ENCODE data around the gene ARHGAP6. TPM values are rescaled to one million over a fixed set of nuclear protein-coding genes. Genes with fewer than 3 reads are reported as not detected.

The ARHGAP6 gene
- total and polyA plus RNA-seq, 2 of the 4 experiments (the other 2 are of a cell fraction): 1.4 to 1.8 TPM

DNA sequence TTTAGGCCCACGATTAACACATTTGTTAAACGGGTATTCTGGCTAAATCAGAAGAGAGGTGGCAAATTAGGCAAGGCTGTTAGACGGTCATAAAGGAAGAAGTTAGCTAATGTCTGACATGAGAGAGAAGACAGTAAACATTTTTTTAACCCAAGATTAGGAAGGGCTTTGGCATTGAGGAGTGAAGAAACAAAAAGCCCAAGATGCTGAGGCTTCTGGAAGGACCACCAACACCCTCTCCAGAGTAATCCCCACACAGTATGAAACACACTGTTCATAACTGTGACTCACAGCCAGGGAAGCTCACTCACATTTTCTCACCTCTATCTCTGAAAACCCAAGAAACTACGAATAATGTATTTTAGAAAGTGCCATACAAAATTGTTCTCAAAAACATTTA, 244.9 kb downstream of the ARHGAP6 start:
- Histone ChIP-seq H3K36me3 (ENCODE audit: control insufficient read depth, insufficient read depth, low read length) (no peaks in the 10 kb centered on the region), H3K23ac (ENCODE audit: low read depth, low read length) (no peak overlapping the region), H2AK5ac (ENCODE audit: low read depth, low read length) (no peak overlapping the region), H2AK9ac (replicated peaks; ENCODE audit: low read depth, low read length, poor library complexity) (no peak overlapping the region), H2BK120ac (ENCODE audit: low read depth, low read length) (no peak overlapping the region), H2BK15ac (ENCODE audit: low read depth, low read length) (no peak overlapping the region; the same call in 2 of the 3 replicates), H3K9me1 (ENCODE audit: insufficient read depth, low read length) (peaks cover 4% of the 10 kb centered on the region; the same call in 1 of the 2 replicates), H4K8ac (ENCODE audit: low read depth in 2 of 2, low read length in 2 of 2) (no peak overlapping the region; a peak in 1 of 4 replicates), H3K4me3 (ENCODE audit: insufficient read depth, low read depth, low read length) (no peak overlapping the region), H3K14ac (replicated peaks; ENCODE audit: low read depth, low read length) (no peak overlapping the region), H3K56ac (ENCODE audit: extremely low read depth, insufficient read depth, low read length) (no peak overlapping the region), H3K4me2 (ENCODE audit: low read depth, low read length) (no peak overlapping the region), H3K79me1 (ENCODE audit: low read depth in 1 of 2, low read length in 2 of 2) (peaks cover 0 to 4% of the 10 kb centered on the region in 2 experiments; a peak in 1 of 4 replicates), H4K91ac (ENCODE audit: insufficient read depth, low read depth, low read length) (no peak overlapping the region), H3K27me3 (ENCODE audit: control insufficient read depth, insufficient read depth, low read length) (no peaks in the 10 kb centered on the region), H3K18ac (ENCODE audit: low read depth, low read length) (no peak overlapping the region), H3K9me3 (ENCODE audit: control insufficient read depth, insufficient read depth, low read length) (no peaks in the 10 kb centered on the region; the same call in 1 of the 2 replicates), H3K4ac (ENCODE audit: low read depth, low read length) (no peak overlapping the region), H2BK20ac (ENCODE audit: low read depth, low read length) (no peak overlapping the region), H4K5ac (ENCODE audit: low read depth, low read length) (no peak overlapping the region), H2AFZ (replicated peaks; ENCODE audit: low read length, poor library complexity) (no peak overlapping the region), H4K20me1 (ENCODE audit: insufficient read depth, low read length) (no peaks in the 10 kb centered on the region), H2BK5ac (ENCODE audit: low read depth, low read length, poor library complexity, severe bottlenecking) (no peak overlapping the region), H3K9ac (ENCODE audit: low read depth, low read length) (no peak overlapping the region), H3K27ac (ENCODE audit: insufficient read depth, low read length) (no peak overlapping the region), H3K4me1 (ENCODE audit: control insufficient read depth, insufficient read depth, low read length) (peaks cover 2% of the 10 kb centered on the region; the same call in 1 of the 2 replicates)
- TF ChIP-seq RCOR1 (IDR thresholded peaks at IDR 0.05; ENCODE audit: insufficient replicate concordance, low read length): no peak
- TF ChIP-seq, protein P1, sequence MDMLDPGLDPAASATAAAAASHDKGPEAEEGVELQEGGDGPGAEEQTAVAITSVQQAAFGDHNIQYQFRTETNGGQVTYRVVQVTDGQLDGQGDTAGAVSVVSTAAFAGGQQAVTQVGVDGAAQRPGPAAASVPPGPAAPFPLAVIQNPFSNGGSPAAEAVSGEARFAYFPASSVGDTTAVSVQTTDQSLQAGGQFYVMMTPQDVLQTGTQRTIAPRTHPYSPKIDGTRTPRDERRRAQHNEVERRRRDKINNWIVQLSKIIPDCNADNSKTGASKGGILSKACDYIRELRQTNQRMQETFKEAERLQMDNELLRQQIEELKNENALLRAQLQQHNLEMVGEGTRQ (IDR thresholded peaks at IDR 0.05; ENCODE audit: low read depth, low read length): no peak
- no peak for TF ChIP-seq CHD1 (IDR thresholded peaks at IDR 0.05; ENCODE audit: low read depth, low read length)
- TF ChIP-seq POLR2A (IDR thresholded peaks at IDR 0.05; ENCODE audit: low read depth, low read length): no peak
- TF ChIP-seq SMC3 (IDR thresholded peaks at IDR 0.05; ENCODE audit: low read depth, low read length): no peak
- no peak for TF ChIP-seq FOS (IDR thresholded peaks at IDR 0.05; ENCODE audit: low read depth, low read length)
- CTCF ChIA-PET: no interaction called here
- in situ Hi-C loops (cut with MboI; ENCODE audit: low sequenced_read_pairs) (no loop called here), intact Hi-C loops (cut with micrococcal nuclease) (loop anchor here (10.0 kb wide), 1 partner anchor 276 kb away; no protein-coding TSS in a partner anchor), dilution Hi-C loops (cut with HindIII; ENCODE audit: low sequenced_read_pairs, unreplicated experiment) (no loop called here)
- ATAC-seq (ENCODE audit: low read depth) (no peak), DNase-seq (no peak)
- POLR2A ChIA-PET (ENCODE audit: unreplicated experiment): no interaction called here
- WGBS, 2 experiments (ENCODE audit: extremely low coverage in 2 of 2, insufficient read length in 1 of 2): no CpG with 5 or more reads among the region's 4 CpGs
- no TSS peak for BruUV-seq (replicated peaks)
